A549 (cell line): Measurements from ENCODE around the gene SMIM20. TPM values are rescaled to one million over a fixed set of nuclear protein-coding genes. Genes with fewer than 3 reads are reported as not detected.

ENCODE experiments used
- ATAC-seq, 2 experiments: fragments of 200-7000 bp in 1 of 2; fragments of >200 bp in 1 of 2; cut with Nextera tagmentation in 1 of 2; cut with Tn5 transposase in 1 of 2; 3 replicates each; pipeline versions ENCODE4 v1.8.0 to v1.9.1; 2018 to 2020; ENCODE audit warnings: mild to moderate bottlenecking in 1 of 2, moderate library complexity in 1 of 2
- CTCF ChIA-PET: fragments of 300-600 bp; sonication (Branson Sonifier 250); formaldehyde crosslinking; extraction: SDS; loops from one replicate; lab custom pipeline; 2021; ENCODE audit warnings: antibody characterized with exemption, inconsistent platforms; lab: Yijun Ruan, JAX
- POLR2A ChIA-PET: fragments of 350-600 bp; formaldehyde crosslinking; extraction: SDS; loops from one replicate; lab custom pipeline; 2021; ENCODE audit warnings: antibody characterized with exemption, inconsistent platforms; lab: Yijun Ruan, JAX
- DNase-seq, 2 experiments: peaks; one replicate each; pipeline versions ENCODE4 v3.0.0 to v3.0.0-alpha.2; 2011 to 2016; ENCODE audit warnings: low read depth in 1 of 2, low spot score in 1 of 2
- FAIRE-seq: peaks from 2 replicates; lab custom pipeline; 2011; peaks lifted over from hg19 to GRCh38; lab: Jason Lieb, UNC
- H3K27ac ChIP-seq, 2 experiments: fragments of >200 bp; sonication (Bioruptor Twin); formaldehyde crosslinking; 3 replicates each; pipeline ENCODE4 v1.5.1; 2016 to 2017
- H3K4me1 ChIP-seq: fragments of >200 bp; sonication (Bioruptor Twin); formaldehyde crosslinking; 3 replicates; pipeline ENCODE4 v1.6.1; 2016
- H3K4me2 ChIP-seq: fragments of >200 bp; sonication (Bioruptor Twin); formaldehyde crosslinking; 3 replicates; pipeline ENCODE4 v1.6.1; 2016
- H3K4me3 ChIP-seq: fragments of >200 bp; sonication (Bioruptor Twin); formaldehyde crosslinking; 3 replicates; pipeline ENCODE4 v1.5.1; 2016
- H3K9me3 ChIP-seq: fragments of >200 bp; sonication (Bioruptor Twin); formaldehyde crosslinking; 3 replicates; pipeline ENCODE4 v1.6.1; 2016
- BCL3 ChIP-seq: fragments of >200 bp; sonication (Bioruptor Twin); formaldehyde crosslinking; IDR thresholded peaks from 3 replicates; pipeline ENCODE4 v1.6.1; 2016
- CEBPB ChIP-seq, 2 experiments: fragments of >200 bp in 1 of 2; sonication (Bioruptor Twin) in 1 of 2; formaldehyde crosslinking in 1 of 2; IDR thresholded peaks; 2 replicates each; pipeline ENCODE4 v1.6.1; 2012 to 2016
- CHD4 ChIP-seq: fragments of 200-600 bp; sonication (generic); IDR thresholded peaks from 2 replicates; pipeline ENCODE4 v1.6.1; 2016; ENCODE audit warnings: antibody characterized with exemption, mild to moderate bottlenecking, borderline replicate concordance
- E2F6 ChIP-seq: IDR thresholded peaks from 2 replicates; pipeline ENCODE4 v1.6.1; 2012; ENCODE audit warnings: low read depth, borderline replicate concordance
- ELK1 ChIP-seq: fragments of 150-350 bp; IDR thresholded peaks from 2 replicates; pipeline ENCODE4 v1.6.1; 2014; ENCODE audit warnings: low read depth, mild to moderate bottlenecking, low read length
- FOSL2 ChIP-seq, 2 experiments: fragments of 450-650 bp in 1 of 2; fragments of >200 bp in 1 of 2; sonication (Bioruptor Twin) in 1 of 2; formaldehyde crosslinking; IDR thresholded peaks; 2 replicates each; pipeline versions ENCODE4 v1.5.0 to v1.6.1; 2016 to 2020; ENCODE audit warnings: mild to moderate bottlenecking in 1 of 2, moderate library complexity in 1 of 2
- GATA3 ChIP-seq: IDR thresholded peaks from 2 replicates; pipeline ENCODE4 v1.6.1; 2012; ENCODE audit warnings: borderline replicate concordance
- HDAC2 ChIP-seq: fragments of 200-600 bp; sonication (generic); IDR thresholded peaks from 2 replicates; pipeline ENCODE4 v1.6.1; 2016
- HEYL ChIP-seq: fragments of 250-450 bp; sonication (Bioruptor Pico); IDR thresholded peaks from 2 replicates; pipeline ENCODE4 v1.8.0; 2021; ENCODE audit warnings: mild to moderate bottlenecking, moderate library complexity
- HOXA7 ChIP-seq: fragments of 250-450 bp; sonication (Bioruptor Pico); IDR thresholded peaks from 2 replicates; pipeline ENCODE4 v1.5.0; 2020; ENCODE audit warnings: mild to moderate bottlenecking, moderate library complexity
- HOXB5 ChIP-seq: fragments of 250-450 bp; sonication (Bioruptor Pico); IDR thresholded peaks from 2 replicates; pipeline ENCODE4 v1.5.0; 2020; ENCODE audit warnings: mild to moderate bottlenecking, moderate library complexity
- KDM5A ChIP-seq: fragments of 200-600 bp; sonication (generic); IDR thresholded peaks from 2 replicates; pipeline ENCODE4 v1.6.1; 2016; ENCODE audit warnings: antibody characterized with exemption, mild to moderate bottlenecking
- NFE2L2 ChIP-seq: fragments of 150-350 bp; conservative IDR thresholded peaks from 2 replicates; pipeline ENCODE4 v1.6.1; 2014; ENCODE audit warnings: low read length
- REST ChIP-seq: fragments of 200-600 bp; sonication (generic); IDR thresholded peaks from 2 replicates; pipeline ENCODE4 v1.6.1; 2016; ENCODE audit warnings: antibody characterized with exemption, mild to moderate bottlenecking, moderate library complexity
- RNF2 ChIP-seq: fragments of 200-600 bp; sonication (generic); IDR thresholded peaks from 2 replicates; pipeline ENCODE4 v1.6.1; 2016; ENCODE audit warnings: low read depth, mild to moderate bottlenecking, antibody characterized with exemption, moderate library complexity, borderline replicate concordance
- TP53 ChIP-seq: fragments of 250-450 bp; sonication (Bioruptor Pico); IDR thresholded peaks from 2 replicates; pipeline ENCODE4 v1.5.0; 2021; ENCODE audit warnings: mild to moderate bottlenecking, moderate library complexity
- ZFP36 ChIP-seq: fragments of 450-650 bp; IDR thresholded peaks from 2 replicates; pipeline ENCODE4 v1.6.1; 2014; ENCODE audit warnings: borderline replicate concordance; ENCODE audit not compliant: partially characterized antibody
- WGBS: methylation state at CpG from one replicate; pipeline ENCODE4 v1.1.6; 2017; ENCODE audit errors: missing lambda C conversion rate; 5-methylcytosine and 5-hydroxymethylcytosine counted together
- polyA plus RNA-seq, 4 experiments: library from polyadenylated mRNA; depleted of rRNA in 3 of 4; stranded (reverse); fragments of >200 nt; fragmentation: RNase III in 1 of 4; extraction: RNeasy Plus Mini Kit Qiagen cat#74134 plus additional on column Dnase treatment in 1 of 4; gene quantifications; 2 replicates in 3 of 4; 3 replicates in 1 of 4; pipeline ENCODE4 v1.2.3, GENCODE V29; 2011 to 2017
- TF ChIP-seq, protein P1 (sequence below): fragments of >200 bp; sonication (Bioruptor Twin); formaldehyde crosslinking; IDR thresholded peaks from 3 replicates; pipeline ENCODE4 v1.5.1; 2016

The SMIM20 gene
- polyA plus RNA-seq, 2 of the 4 experiments (the other 2 are of a cell fraction): 32.9 to 50.5 TPM

GRCh38 chr4:25890571-25891485, 23.2 kb upstream of the SMIM20 start:
- Histone ChIP-seq H3K4me3 (no peak overlapping the region), H3K4me1 (no peaks in the 10 kb centered on the region), H3K27ac (no peak overlapping the region), H3K4me2 (no peak overlapping the region), H3K9me3 (no peaks in the 10 kb centered on the region)
- FAIRE-seq: no peak
- TF ChIP-seq HDAC2 (no peak), BCL3 (no peak), ELK1 (no peak), NFE2L2 (no peak), HOXA7 (CRISPR knock-in tag) (no peak), CHD4 (no peak), HOXB5 (CRISPR knock-in tag) (no peak)
- DNase-seq: no peak
- ChIA-PET CTCF (interaction anchor here (1.0 kb wide), 1 partner anchor 450 kb away, joined by 5 read pairs; no protein-coding TSS in a partner anchor), POLR2A (no interaction called here)
- no peak for ATAC-seq
- WGBS: 76% methylated on average over 10 of the region's 11 CpGs

GRCh38 chr4:25892796-25893195, 21.2 kb upstream of the SMIM20 start:
- CTCF ChIA-PET: no interaction called here
- 78% methylated on average over 6 of the region's 6 CpGs for WGBS

GRCh38 chr4:25896776-25897539, 17.1 kb upstream of the SMIM20 start:
- ATAC-seq (no peak), FAIRE-seq (no peak), DNase-seq (no peak)
- 58% methylated on average over 5 of the region's 5 CpGs for WGBS
- Histone ChIP-seq H3K4me3 (no peak overlapping the region), H3K27ac (no peak overlapping the region), H3K9me3 (no peaks in the 10 kb centered on the region), H3K4me1 (no peaks in the 10 kb centered on the region), H3K4me2 (no peak overlapping the region)
- POLR2A ChIA-PET: no interaction called here
- no peak for TF ChIP-seq HEYL
- no peak for TF ChIP-seq ZFP36
- TF ChIP-seq REST: no peak
- TF ChIP-seq E2F6: no peak
- TF ChIP-seq, protein P1, sequence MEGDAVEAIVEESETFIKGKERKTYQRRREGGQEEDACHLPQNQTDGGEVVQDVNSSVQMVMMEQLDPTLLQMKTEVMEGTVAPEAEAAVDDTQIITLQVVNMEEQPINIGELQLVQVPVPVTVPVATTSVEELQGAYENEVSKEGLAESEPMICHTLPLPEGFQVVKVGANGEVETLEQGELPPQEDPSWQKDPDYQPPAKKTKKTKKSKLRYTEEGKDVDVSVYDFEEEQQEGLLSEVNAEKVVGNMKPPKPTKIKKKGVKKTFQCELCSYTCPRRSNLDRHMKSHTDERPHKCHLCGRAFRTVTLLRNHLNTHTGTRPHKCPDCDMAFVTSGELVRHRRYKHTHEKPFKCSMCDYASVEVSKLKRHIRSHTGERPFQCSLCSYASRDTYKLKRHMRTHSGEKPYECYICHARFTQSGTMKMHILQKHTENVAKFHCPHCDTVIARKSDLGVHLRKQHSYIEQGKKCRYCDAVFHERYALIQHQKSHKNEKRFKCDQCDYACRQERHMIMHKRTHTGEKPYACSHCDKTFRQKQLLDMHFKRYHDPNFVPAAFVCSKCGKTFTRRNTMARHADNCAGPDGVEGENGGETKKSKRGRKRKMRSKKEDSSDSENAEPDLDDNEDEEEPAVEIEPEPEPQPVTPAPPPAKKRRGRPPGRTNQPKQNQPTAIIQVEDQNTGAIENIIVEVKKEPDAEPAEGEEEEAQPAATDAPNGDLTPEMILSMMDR: no peak
- TF ChIP-seq TP53 (CRISPR knock-in tag): no peak
- TF ChIP-seq CHD4: no peak
- TF ChIP-seq KDM5A: no peak
- CTCF ChIA-PET: interaction anchor here (1.6 to 2.0 kb wide), 2 partner anchors 13 to 15 kb away, joined by 4 to 5 read pairs; no protein-coding TSS in a partner anchor

More at GRCh38 chr4:25892796-25893195, 21.2 kb upstream of the SMIM20 start:
- Histone ChIP-seq H3K9me3 (no peaks in the 10 kb centered on the region), H3K4me3 (no peak overlapping the region), H3K4me2 (no peak overlapping the region), H3K27ac (no peak overlapping the region), H3K4me1 (no peaks in the 10 kb centered on the region)
- no peak for ATAC-seq
- DNase-seq: no peak
- TF ChIP-seq RNF2 (no peak), FOSL2 (IDR thresholded peaks at IDR 0.05) (no peak), FOSL2 (CRISPR knock-in tag; IDR thresholded peaks at IDR 0.05) (no peak), CEBPB (IDR thresholded peaks at IDR 0.05) (no peak), GATA3 (no peak)
- POLR2A ChIA-PET: no interaction called here
- no peak for FAIRE-seq
